Neural cell (in vitro differentiated cells): ENCODE measurements around the gene EP400. TPM values are rescaled to one million over a fixed set of nuclear protein-coding genes. Genes with fewer than 3 reads are reported as not detected.

Experiments
- H2AFZ ChIP-seq: fragments of 200-600, 300-800 bp; sonication (generic), shearing (Covaris generic); 2 replicates; pipeline ENCODE4 v1.6.0; 2014; ENCODE audit warnings: low read depth, mild to moderate bottlenecking, antibody characterized with exemption, low read length, moderate library complexity
- H3F3A ChIP-seq: fragments of 200-600 bp; shearing (Covaris generic); 2 replicates; pipeline ENCODE4 v1.6.1; 2016; ENCODE audit warnings: mild to moderate bottlenecking, moderate library complexity, mixed read lengths, antibody characterized with exemption, low read length; ENCODE audit not compliant: insufficient read depth, poor library complexity, severe bottlenecking
- H3K27ac ChIP-seq: fragments of 200-600, 300-800 bp; sonication (generic), shearing (Covaris generic); 2 replicates; pipeline ENCODE4 v1.5.1; 2014; ENCODE audit warnings: mild to moderate bottlenecking, low read length, moderate library complexity
- H3K27me3 ChIP-seq: fragments of 300-800, 200-600 bp; sonication (generic), shearing (Covaris generic); 2 replicates; pipeline ENCODE4 v1.6.0; 2014; ENCODE audit warnings: mild to moderate bottlenecking, low read depth, low read length, moderate library complexity; ENCODE audit not compliant: insufficient read depth
- H3K36me3 ChIP-seq: fragments of 300-800, 200-600 bp; sonication (generic), shearing (Covaris generic); 2 replicates; pipeline ENCODE4 v1.5.1; 2014; ENCODE audit warnings: mild to moderate bottlenecking, antibody characterized with exemption, low read length, moderate library complexity; ENCODE audit not compliant: insufficient read depth
- H3K4me2 ChIP-seq: fragments of 300-800, 200-600 bp; sonication (generic), shearing (Covaris generic); 2 replicates; pipeline ENCODE4 v1.6.0; 2014; ENCODE audit warnings: mild to moderate bottlenecking, low read length
- H3K4me3 ChIP-seq: fragments of 300-800, 200-600 bp; sonication (generic), shearing (Covaris generic); 2 replicates; pipeline ENCODE4 v1.5.1; 2014; ENCODE audit warnings: mild to moderate bottlenecking, low read length, moderate library complexity
- H3K79me2 ChIP-seq: fragments of 200-600 bp; shearing (Covaris generic); replicated peaks from 2 replicates; pipeline ENCODE4 v1.6.0; 2014; ENCODE audit warnings: mild to moderate bottlenecking, low read length, moderate library complexity; ENCODE audit not compliant: insufficient read depth
- H3K9ac ChIP-seq: fragments of 300-800, 200-600 bp; sonication (generic), shearing (Covaris generic); 2 replicates; pipeline ENCODE4 v1.6.1; 2016; ENCODE audit warnings: mild to moderate bottlenecking, low read length, mixed read lengths
- H3K9me2 ChIP-seq: fragments of 200-600 bp; shearing (Covaris generic); 2 replicates; pipeline ENCODE4 v1.6.1; 2016; ENCODE audit warnings: mild to moderate bottlenecking, low read length, mixed read lengths; ENCODE audit not compliant: insufficient read depth
- H3K9me3 ChIP-seq: fragments of 200-600, 300-800 bp; sonication (generic), shearing (Covaris generic); 2 replicates; pipeline ENCODE4 v1.6.1; 2016; ENCODE audit warnings: mild to moderate bottlenecking, mixed run types, low read length, moderate library complexity, mixed read lengths
- H4K20me1 ChIP-seq: fragments of 200-600 bp; shearing (Covaris generic); 2 replicates; pipeline ENCODE4 v1.6.1; 2016; ENCODE audit warnings: mild to moderate bottlenecking, mixed run types; ENCODE audit not compliant: insufficient read depth
- CTCF ChIP-seq: fragments of 450-650 bp; IDR thresholded peaks from 2 replicates; pipeline ENCODE4 v1.5.1; 2014; ENCODE audit warnings: antibody characterized with exemption, mild to moderate bottlenecking, moderate library complexity; ENCODE audit not compliant: poor library complexity, severe bottlenecking
- EP300 ChIP-seq: fragments of 450-650 bp; conservative IDR thresholded peaks from 2 replicates; pipeline ENCODE4 v1.6.1; 2014; ENCODE audit warnings: antibody characterized with exemption, mild to moderate bottlenecking, moderate library complexity; ENCODE audit not compliant: poor library complexity, severe bottlenecking
- EZH2 ChIP-seq: fragments of 200-600, 300-800 bp; shearing (Covaris generic), sonication (generic); IDR thresholded peaks from 2 replicates; pipeline ENCODE4 v1.6.1; 2014; ENCODE audit warnings: antibody characterized with exemption, low read length, borderline replicate concordance, mild to moderate bottlenecking; ENCODE audit not compliant: insufficient read depth, poor library complexity, severe bottlenecking
- MXI1 ChIP-seq: fragments of 450-650 bp; conservative IDR thresholded peaks from 2 replicates; pipeline ENCODE4 v1.6.1; 2014; ENCODE audit warnings: antibody characterized with exemption, mild to moderate bottlenecking; ENCODE audit not compliant: poor library complexity, severe bottlenecking
- POLR2AphosphoS5 ChIP-seq: IDR thresholded peaks from 2 replicates; pipeline ENCODE4 v1.6.1; 2012
- RAD21 ChIP-seq: fragments of 450-650 bp; conservative IDR thresholded peaks from 2 replicates; pipeline ENCODE4 v1.6.1; 2014; ENCODE audit warnings: antibody characterized with exemption, mild to moderate bottlenecking, moderate library complexity
- REST ChIP-seq: IDR thresholded peaks from 2 replicates; pipeline ENCODE4 v1.6.1; 2012; ENCODE audit warnings: borderline replicate concordance
- SMC3 ChIP-seq: fragments of 450-650 bp; conservative IDR thresholded peaks from 2 replicates; pipeline ENCODE4 v1.6.1; 2014; ENCODE audit warnings: antibody characterized with exemption, mild to moderate bottlenecking, moderate library complexity; ENCODE audit not compliant: poor library complexity
- TAF1 ChIP-seq: IDR thresholded peaks from 2 replicates; pipeline ENCODE4 v1.6.1; 2012; ENCODE audit warnings: low read depth
- polyA plus RNA-seq: library from polyadenylated mRNA; depleted of rRNA; stranded (reverse); fragments of >200 nt; gene quantifications from 2 replicates; pipeline ENCODE4 v1.2.3, GENCODE V29; 2014

Gene EP400
- polyA plus RNA-seq, 1 donor from 2014 or later, result 19.4 TPM

GRCh38 chr12:131905630-131906091 lies 44.1 kb upstream of the EP400 start:
- TF ChIP-seq EZH2, result no peak
- no peak for TF ChIP-seq POLR2AphosphoS5
- TF ChIP-seq EP300, result no peak
- no peak for TF ChIP-seq CTCF
- no peak for TF ChIP-seq REST
- no peak for TF ChIP-seq MXI1
- no peak for TF ChIP-seq TAF1
- no peak for TF ChIP-seq SMC3
- H3K27me3 ChIP-seq, result no peaks in the 10 kb centered on the region
- H3K9ac ChIP-seq, result no peak overlapping the region

GRCh38 chr12:131907379-131908091 lies 42.2 kb upstream of the EP400 start:
- Histone ChIP-seq H3F3A (no peaks in the 10 kb centered on the region), H2AFZ (no peak overlapping the region), H3K4me3 (no peak overlapping the region), H3K27me3 (no peaks in the 10 kb centered on the region), H4K20me1 (peaks cover 13% of the 10 kb centered on the region), H3K9ac (no peak overlapping the region), H3K27ac (no peak overlapping the region), H3K9me3 (no peaks in the 10 kb centered on the region), H3K4me2 (no peak overlapping the region), H3K36me3 (no peaks in the 10 kb centered on the region), H3K79me2 (peaks cover 16% of the 10 kb centered on the region), H3K9me2 (no peaks in the 10 kb centered on the region)
- TF ChIP-seq EP300 (no peak), REST (no peak), MXI1 (no peak), POLR2AphosphoS5 (no peak), RAD21 (no peak), TAF1 (no peak), CTCF (no peak), SMC3 (no peak), EZH2 (no peak)

More at GRCh38 chr12:131905630-131906091, 44.1 kb upstream of the EP400 start:
- H4K20me1 ChIP-seq, result peaks cover 18% of the 10 kb centered on the region
- no peak overlapping the region for H2AFZ ChIP-seq
- no peaks in the 10 kb centered on the region for H3K36me3 ChIP-seq
- H3K4me2 ChIP-seq, result no peak overlapping the region
- H3K27ac ChIP-seq, result no peak overlapping the region
- H3K9me2 ChIP-seq, result no peaks in the 10 kb centered on the region
- H3K9me3 ChIP-seq, result no peaks in the 10 kb centered on the region
- no peak overlapping the region for H3K4me3 ChIP-seq
- H3K79me2 ChIP-seq, result peaks cover 30% of the 10 kb centered on the region
- no peaks in the 10 kb centered on the region for H3F3A ChIP-seq
